Glutamatergic neuron (in vitro differentiated cells): Measurements from ENCODE around the gene ARHGAP6. TPM values are rescaled to one million over a fixed set of nuclear protein-coding genes. Genes with fewer than 3 reads are reported as not detected.

Source experiments
- DNase-seq: peaks from one replicate; pipeline ENCODE4 v3.0.0; 2022
- H3K27ac Mint-ChIP-seq: one replicate; pipeline ENCODE4 v1.8.0; 2020; ENCODE audit warnings: mild to moderate bottlenecking, mixed read lengths, inconsistent platforms; ENCODE audit not compliant: unreplicated experiment
- H3K27me3 Mint-ChIP-seq: one replicate; pipeline ENCODE4 v1.8.0; 2020; ENCODE audit warnings: mild to moderate bottlenecking, moderate library complexity, mixed read lengths, inconsistent platforms; ENCODE audit not compliant: unreplicated experiment
- H3K36me3 Mint-ChIP-seq: one replicate; pipeline ENCODE4 v1.8.0; 2020; ENCODE audit warnings: mild to moderate bottlenecking, mixed read lengths, inconsistent platforms; ENCODE audit not compliant: unreplicated experiment
- H3K4me1 Mint-ChIP-seq: one replicate; pipeline ENCODE4 v1.8.0; 2020; ENCODE audit warnings: mild to moderate bottlenecking, low read depth, mixed read lengths, inconsistent platforms; ENCODE audit not compliant: unreplicated experiment
- H3K4me3 Mint-ChIP-seq: one replicate; pipeline ENCODE4 v1.8.0; 2020; ENCODE audit warnings: mild to moderate bottlenecking, mixed read lengths, inconsistent platforms; ENCODE audit not compliant: unreplicated experiment
- H3K9me3 Mint-ChIP-seq: one replicate; pipeline ENCODE4 v1.8.0; 2020; ENCODE audit warnings: mild to moderate bottlenecking, moderate library complexity, mixed read lengths, inconsistent platforms; ENCODE audit not compliant: unreplicated experiment
- CTCF ChIP-seq: fragments of 200-600 bp; sonication (generic); IDR thresholded peaks from one replicate; pipeline ENCODE4 v1.5.0; 2021; ENCODE audit not compliant: partially characterized antibody, unreplicated experiment
- total RNA-seq: library from RNA; stranded (reverse); fragmentation: NEBNext Ultra II Directional; extraction: Animal tissue kit (Norgen Biotek cat#: 25700); gene quantifications from one replicate; pipeline ENCODE4 v1.2.1, GENCODE V29; 2021; ENCODE audit not compliant: unreplicated experiment

Gene ARHGAP6
- total RNA-seq, 1 donor from 2014 or later = 3.6 TPM

GRCh38 chrX:11398139-11398538, 267.6 kb downstream of the ARHGAP6 start:
- TF ChIP-seq CTCF = no peak
- no peak for DNase-seq
- no peaks in the 10 kb centered on the region for H3K4me1 Mint-ChIP-seq
- H3K9me3 Mint-ChIP-seq = no peaks in the 10 kb centered on the region
- H3K27ac Mint-ChIP-seq = no peak overlapping the region
- no peaks in the 10 kb centered on the region for H3K27me3 Mint-ChIP-seq
- no peaks in the 10 kb centered on the region for H3K36me3 Mint-ChIP-seq
- H3K4me3 Mint-ChIP-seq = no peak overlapping the region

GRCh38 chrX:11397680-11398079, 268.0 kb downstream of the ARHGAP6 start:
- no peak for DNase-seq
- Mint-ChIP-seq H3K27me3 (no peaks in the 10 kb centered on the region), H3K4me3 (no peak overlapping the region), H3K36me3 (no peaks in the 10 kb centered on the region), H3K9me3 (no peaks in the 10 kb centered on the region), H3K27ac (no peak overlapping the region), H3K4me1 (no peaks in the 10 kb centered on the region)
- no peak for TF ChIP-seq CTCF

- no peaks in the 10 kb centered on the region for H3K36me3 Mint-ChIP-seq
- H3K9me3 Mint-ChIP-seq = no peaks in the 10 kb centered on the region
- no peaks in the 10 kb centered on the region for H3K27me3 Mint-ChIP-seq
- no peak overlapping the region for H3K27ac Mint-ChIP-seq
- H3K4me1 Mint-ChIP-seq = no peaks in the 10 kb centered on the region
- DNase-seq = no peak
- no peak overlapping the region for H3K4me3 Mint-ChIP-seq
- no peak for TF ChIP-seq CTCF
Observed at GRCh38 chrX:11395859-11396258, 269.9 kb downstream of the ARHGAP6 start.

- H3K4me3 Mint-ChIP-seq = no peak overlapping the region
Observed at GRCh38 chrX:11393949-11394654, 271.6 kb downstream of the ARHGAP6 start.

More at GRCh38 chrX:11393949-11394654, 271.6 kb downstream of the ARHGAP6 start:
- H3K36me3 Mint-ChIP-seq = no peaks in the 10 kb centered on the region
- no peaks in the 10 kb centered on the region for H3K4me1 Mint-ChIP-seq
- DNase-seq = no peak
- no peak overlapping the region for H3K27ac Mint-ChIP-seq
- no peaks in the 10 kb centered on the region for H3K9me3 Mint-ChIP-seq
- H3K27me3 Mint-ChIP-seq = no peaks in the 10 kb centered on the region
- no peak for TF ChIP-seq CTCF
